Measurements from ENCODE around the gene ADAMTS1. TPM values are rescaled to one million over a fixed set of nuclear protein-coding genes. Genes with fewer than 3 reads are reported as not detected.

The ADAMTS1 gene
- total and polyA plus RNA-seq, 2 experiments from 2014 or later, result 166 to 211 TPM

DNA sequence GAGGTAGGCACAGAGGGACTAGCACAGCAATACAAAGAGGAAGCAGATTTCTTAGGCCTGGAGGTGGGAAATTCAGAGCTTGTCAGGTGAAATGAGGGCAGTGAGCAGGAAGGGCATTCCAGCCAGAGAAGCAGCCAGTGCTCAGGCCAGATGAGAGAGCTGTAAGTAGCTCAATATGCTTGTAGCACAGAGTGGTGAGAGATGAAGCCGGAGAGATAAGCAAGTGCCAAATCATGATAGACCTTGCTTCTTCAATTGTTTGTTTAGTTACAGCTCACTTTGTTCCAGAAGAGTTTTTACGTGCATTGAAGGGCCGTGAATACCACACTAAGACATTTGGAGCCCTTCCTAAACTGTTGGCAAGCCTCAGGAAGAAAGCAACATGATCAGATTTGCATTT lies 42.0 kb upstream of the ADAMTS1 start:
- DNase-seq, result peak; percentile 38
- H3K9me2 ChIP-seq (ENCODE audit: insufficient read depth), result no peaks in the 10 kb centered on the region
- no peaks in the 10 kb centered on the region for H3K27me3 ChIP-seq (replicated peaks; ENCODE audit: insufficient read depth)
- no peak overlapping the region for H3K27ac ChIP-seq
- H3K4me2 ChIP-seq (ENCODE audit: unreplicated experiment), result no peak overlapping the region
- no peaks in the 10 kb centered on the region for H3K9me3 ChIP-seq (ENCODE audit: low read depth)
- peaks cover 10% of the 10 kb centered on the region; the same call in 1 of the 2 replicates for H3F3A ChIP-seq (ENCODE audit: insufficient read depth)
- TF ChIP-seq EZH2 (IDR thresholded peaks at IDR 0.05; ENCODE audit: insufficient read depth, poor library complexity, severe bottlenecking), result no peak
- no peak for TF ChIP-seq EZH2phosphoT487 (IDR thresholded peaks at IDR 0.05; ENCODE audit: insufficient read depth, low read depth)
- in situ Hi-C loops (cut with MboI), result no loop called here
- peak overlapping the region; percentile 23 for H2AFZ ChIP-seq
- no peaks in the 10 kb centered on the region for H3K79me2 ChIP-seq (ENCODE audit: insufficient read depth)
- H4K20me1 ChIP-seq (ENCODE audit: insufficient read depth), result no peaks in the 10 kb centered on the region
- no peak overlapping the region for H3K4me3 ChIP-seq
- peaks cover 5% of the 10 kb centered on the region; the same call in 1 of the 2 replicates for H3K4me1 ChIP-seq (ENCODE audit: insufficient read depth)
- WGBS, 2 experiments (ENCODE audit: low coverage in 1 of 2, low lambda C conversion rate in 2 of 2, missing lambda C conversion rate in 2 of 2), result 24 to 29% methylated on average over 3 of the region's 3 CpGs
- H3K36me3 ChIP-seq (ENCODE audit: low read depth), result no peaks in the 10 kb centered on the region
- no peak overlapping the region for H3K9ac ChIP-seq

DNA sequence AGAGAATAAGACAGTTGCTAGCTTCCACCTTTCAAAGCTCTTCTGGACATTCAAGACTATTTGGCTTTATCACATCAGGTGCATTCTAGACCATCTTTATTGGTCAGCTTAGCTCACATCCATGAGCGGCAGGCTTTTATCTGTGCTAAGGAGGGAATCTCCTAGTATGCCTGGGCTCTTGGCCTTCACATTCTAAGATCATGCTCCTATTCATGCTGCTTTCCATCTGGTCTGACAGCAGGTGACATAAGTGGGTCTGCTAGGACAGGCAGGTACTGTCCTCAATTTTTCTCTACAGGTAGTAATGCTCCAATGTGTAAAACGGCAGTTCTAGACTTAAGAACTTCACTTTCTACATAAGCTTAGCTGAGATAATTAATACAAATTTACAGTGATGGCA lies 39.2 kb upstream of the ADAMTS1 start:
- H3K36me3 ChIP-seq (ENCODE audit: low read depth), result no peaks in the 10 kb centered on the region
- H3K9ac ChIP-seq, result no peak overlapping the region
- no peak overlapping the region for H3K27ac ChIP-seq
- no peak overlapping the region for H3K4me3 ChIP-seq
- 92 to 93% methylated on average over 2 of the region's 2 CpGs for WGBS, 2 experiments (ENCODE audit: low coverage in 1 of 2, low lambda C conversion rate in 2 of 2, missing lambda C conversion rate in 2 of 2)
- H3K9me3 ChIP-seq (ENCODE audit: low read depth), result no peaks in the 10 kb centered on the region
- no peaks in the 10 kb centered on the region for H3K9me2 ChIP-seq (ENCODE audit: insufficient read depth)
- H3K4me2 ChIP-seq (ENCODE audit: unreplicated experiment), result no peak overlapping the region
- no peaks in the 10 kb centered on the region for H3K79me2 ChIP-seq (ENCODE audit: insufficient read depth)
- no peaks in the 10 kb centered on the region for H4K20me1 ChIP-seq (ENCODE audit: insufficient read depth)
- peaks cover 10% of the 10 kb centered on the region; the same call in 1 of the 2 replicates for H3F3A ChIP-seq (ENCODE audit: insufficient read depth)
- H3K4me1 ChIP-seq (ENCODE audit: insufficient read depth), result peaks cover 5% of the 10 kb centered on the region; the same call in 1 of the 2 replicates
- no peaks in the 10 kb centered on the region for H3K27me3 ChIP-seq (replicated peaks; ENCODE audit: insufficient read depth)
- in situ Hi-C loops (cut with MboI), result no loop called here
- no peak for TF ChIP-seq EZH2 (IDR thresholded peaks at IDR 0.05; ENCODE audit: insufficient read depth, poor library complexity, severe bottlenecking)
- no peak for TF ChIP-seq EZH2phosphoT487 (IDR thresholded peaks at IDR 0.05; ENCODE audit: insufficient read depth, low read depth)
- H2AFZ ChIP-seq, result no peak overlapping the region
- no peak for DNase-seq

DNA sequence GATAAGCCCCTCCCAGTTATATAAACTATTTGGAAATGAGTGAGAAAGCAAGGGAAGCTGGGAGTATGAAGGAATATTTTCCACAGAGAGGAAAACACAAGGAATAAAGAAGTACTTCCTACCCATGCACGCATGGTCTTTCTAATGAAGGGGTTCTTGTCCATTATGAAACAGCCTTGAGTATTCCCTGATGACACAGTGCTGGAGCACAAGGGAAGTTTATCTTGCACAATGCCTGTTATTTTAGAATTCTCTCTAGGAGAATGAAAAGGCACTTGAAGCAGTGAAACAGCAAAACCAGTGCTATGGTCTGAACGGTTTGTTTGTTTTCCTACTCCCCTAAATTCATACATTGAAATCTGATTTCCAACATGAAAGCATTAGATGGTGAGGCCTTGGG lies 38.6 kb upstream of the ADAMTS1 start:
- Histone ChIP-seq H3K4me2 (ENCODE audit: unreplicated experiment) (no peak overlapping the region), H3K36me3 (ENCODE audit: low read depth) (no peaks in the 10 kb centered on the region), H3K27me3 (replicated peaks; ENCODE audit: insufficient read depth) (no peaks in the 10 kb centered on the region), H3F3A (ENCODE audit: insufficient read depth) (peaks cover 10% of the 10 kb centered on the region; the same call in 1 of the 2 replicates), H3K9me2 (ENCODE audit: insufficient read depth) (no peaks in the 10 kb centered on the region), H3K9ac (no peak overlapping the region), H3K79me2 (ENCODE audit: insufficient read depth) (no peaks in the 10 kb centered on the region), H3K9me3 (ENCODE audit: low read depth) (no peaks in the 10 kb centered on the region), H4K20me1 (ENCODE audit: insufficient read depth) (no peaks in the 10 kb centered on the region), H3K27ac (no peak overlapping the region), H3K4me1 (ENCODE audit: insufficient read depth) (peaks cover 5% of the 10 kb centered on the region; the same call in 1 of the 2 replicates), H3K4me3 (no peak overlapping the region), H2AFZ (no peak overlapping the region)
- DNase-seq, result peak; percentile 18
- TF ChIP-seq EZH2phosphoT487 (IDR thresholded peaks at IDR 0.05; ENCODE audit: insufficient read depth, low read depth) (no peak), EZH2 (IDR thresholded peaks at IDR 0.05; ENCODE audit: insufficient read depth, poor library complexity, severe bottlenecking) (no peak)
- in situ Hi-C loops (cut with MboI), result no loop called here
- WGBS, 2 experiments (ENCODE audit: low coverage in 1 of 2, low lambda C conversion rate in 2 of 2, missing lambda C conversion rate in 2 of 2), result 59 to 71% methylated on average over 2 of the region's 2 CpGs

DNA sequence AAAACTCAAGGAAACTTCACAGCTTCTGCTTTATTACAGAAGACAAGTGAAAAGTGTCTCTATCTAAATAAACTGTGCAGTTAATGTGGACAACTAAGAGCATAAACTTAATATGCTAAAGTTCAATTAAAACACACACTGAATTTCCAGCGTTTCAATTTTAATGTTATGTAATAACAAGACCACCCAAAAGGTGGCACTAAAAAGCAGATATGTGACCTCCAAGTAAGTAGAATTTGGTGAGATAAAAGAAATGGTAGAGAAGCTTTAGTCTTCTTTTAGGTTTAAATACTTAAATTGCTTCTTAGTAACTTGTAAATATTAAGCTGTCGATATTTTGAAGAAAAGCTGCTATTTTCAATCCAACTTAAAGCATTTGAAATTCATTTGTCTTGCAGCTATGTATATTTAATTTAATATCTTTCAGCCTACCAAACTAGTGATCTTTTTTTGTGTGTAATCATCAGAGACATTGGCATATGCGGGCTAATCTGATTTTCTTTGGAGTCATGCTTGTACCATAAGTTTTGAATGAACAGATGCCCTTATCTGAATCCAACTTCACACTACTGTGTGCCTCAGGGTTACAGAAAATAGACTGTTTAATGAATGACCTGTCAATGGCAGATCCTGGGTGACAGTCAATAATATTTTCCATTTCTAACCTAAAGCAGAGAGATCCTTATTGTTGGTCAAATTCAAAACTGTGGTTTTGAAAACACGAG lies 36.5 kb upstream of the ADAMTS1 start:
- peak; percentile 56 for DNase-seq
- WGBS, 2 experiments (ENCODE audit: low coverage in 1 of 2, low lambda C conversion rate in 2 of 2, missing lambda C conversion rate in 2 of 2), result 29 to 38% methylated on average over 4 of the region's 4 CpGs
- H2AFZ ChIP-seq, result no peak overlapping the region

More for the DNA sequence above, 36.5 kb upstream of the ADAMTS1 start:
- H3K4me3 ChIP-seq, result no peak overlapping the region
- H3K27me3 ChIP-seq (replicated peaks; ENCODE audit: insufficient read depth), result no peaks in the 10 kb centered on the region
- no peak overlapping the region for H3K4me2 ChIP-seq (ENCODE audit: unreplicated experiment)
- no peaks in the 10 kb centered on the region for H3K9me2 ChIP-seq (ENCODE audit: insufficient read depth)
- in situ Hi-C loops (cut with MboI), result no loop called here
- no peak overlapping the region for H3K9ac ChIP-seq
- H3K4me1 ChIP-seq (ENCODE audit: insufficient read depth), result no peaks in the 10 kb centered on the region
- no peaks in the 10 kb centered on the region for H3K9me3 ChIP-seq (ENCODE audit: low read depth)
- no peaks in the 10 kb centered on the region for H4K20me1 ChIP-seq (ENCODE audit: insufficient read depth)
- TF ChIP-seq EZH2 (IDR thresholded peaks at IDR 0.05; ENCODE audit: insufficient read depth, poor library complexity, severe bottlenecking) (no peak), EZH2phosphoT487 (IDR thresholded peaks at IDR 0.05; ENCODE audit: insufficient read depth, low read depth) (no peak)
- no peaks in the 10 kb centered on the region for H3K36me3 ChIP-seq (ENCODE audit: low read depth)
- H3F3A ChIP-seq (ENCODE audit: insufficient read depth), result no peaks in the 10 kb centered on the region
- no peaks in the 10 kb centered on the region for H3K79me2 ChIP-seq (ENCODE audit: insufficient read depth)
- H3K27ac ChIP-seq, result no peak overlapping the region
